DMS79 treated with DMSO at 0.1 percent for 48 hours (cell line): ENCODE results near the gene OR5AL1.
"Not testable (repeated sequence)": the region's sequence is repeated elsewhere in the genome, so short reads cannot be mapped to it uniquely, and the experiment has no call there.

Experiments
- DNase-seq: peaks from one replicate; lab custom pipeline; 2025; lab: John Stamatoyannopoulos, UW

Gene OR5AL1

GRCh38 chr11:56412396-56412795, at the start of gene OR5AL1:
TSS of gene OR5AL1 (plus strand) at chr11:56412696.
- no peak for DNase-seq

GRCh38 chr11:56375324-56375723, 37.2 kb upstream of the OR5AL1 start, which contains the start of gene OR8U1:
TSS of gene OR8U1 (plus strand) at chr11:56375624. CDS start at chr11:56375624, 0 bp downstream.
- DNase-seq, result no peak

- DNase-seq, result no peak
These were observed 32.4 kb upstream of the OR5AL1 start for GRCh38 chr11:56380120-56380519.

- DNase-seq, result no peak
These were observed 18.1 kb upstream of the OR5AL1 start for GRCh38 chr11:56394381-56394780.

GRCh38 chr11:56396047-56396446, 16.4 kb upstream of the OR5AL1 start:
- DNase-seq, result no peak

- DNase-seq, result not testable (repeated sequence)
These were observed 10.5 kb upstream of the OR5AL1 start for GRCh38 chr11:56401858-56402461.

- no peak for DNase-seq
These were observed 8.1 kb upstream of the OR5AL1 start for GRCh38 chr11:56404393-56404792.

GRCh38 chr11:56410801-56411200, 1.7 kb upstream of the OR5AL1 start:
- DNase-seq, result no peak

GRCh38 chr11:56453521-56453920, 41.0 kb downstream of the OR5AL1 start:
- no peak for DNase-seq

- no peak for DNase-seq
These were observed 44.6 kb downstream of the OR5AL1 start for GRCh38 chr11:56457076-56457475.
